PC-3 (cell line): ENCODE data around the gene ARMH4. TPM values are rescaled to one million over a fixed set of nuclear protein-coding genes. Genes with fewer than 3 reads are reported as not detected.

Source experiments
- ATAC-seq: fragments of 200-7000 bp; cut with Tn5 transposase; 2 replicates; pipeline ENCODE4 v1.9.1; 2020; ENCODE audit warnings: mild to moderate bottlenecking, moderate library complexity
- BruUV-seq: library from RNA; stranded (reverse); fragments of 400-500 nt; replicated peaks from 2 replicates; lab custom pipeline; 2021; lab: Mats Ljungman, UMichigan
- CTCF ChIA-PET: fragments of 300-600 bp; sonication (Branson Sonifier 250); formaldehyde crosslinking; loops from one replicate; lab custom pipeline; 2022; ENCODE audit warnings: antibody characterized with exemption; lab: Charles Lee
- POLR2A ChIA-PET: fragments of 300-600 bp; sonication (Branson Sonifier 250); formaldehyde crosslinking; loops from one replicate; lab custom pipeline; 2022; ENCODE audit warnings: antibody characterized with exemption; ENCODE audit not compliant: unreplicated experiment; lab: Charles Lee
- DNase-seq: peaks from one replicate; pipeline ENCODE4 v3.0.0-alpha.2; 2015
- H2AFZ ChIP-seq: fragments of 300-600 bp; sonication (generic); 2 replicates; pipeline ENCODE4 v1.6.0; 2016; ENCODE audit warnings: antibody characterized with exemption, low read length
- H3F3A ChIP-seq: fragments of 300-600 bp; sonication (generic); one replicate; pipeline ENCODE4 v1.6.0; 2017; ENCODE audit warnings: antibody characterized with exemption, low read length, control low read depth, mild to moderate bottlenecking; ENCODE audit not compliant: unreplicated experiment
- H3K27ac ChIP-seq: fragments of 300-600 bp; sonication (generic); 2 replicates; pipeline ENCODE4 v1.5.1; 2016; ENCODE audit warnings: mild to moderate bottlenecking, low read length
- H3K27me3 ChIP-seq: fragments of 300-600 bp; sonication (generic); 2 replicates; pipeline ENCODE4 v1.6.1; 2016; ENCODE audit warnings: low read length, mixed read lengths
- H3K36me3 ChIP-seq: fragments of 300-600 bp; sonication (generic); 2 replicates; pipeline ENCODE4 v1.6.1; 2016; ENCODE audit warnings: low read depth, mixed run types, low read length, mixed read lengths
- H3K4me1 ChIP-seq: fragments of 300-600 bp; sonication (generic); 2 replicates; pipeline ENCODE4 v1.5.1; 2016; ENCODE audit warnings: low read length; ENCODE audit not compliant: insufficient read depth
- H3K4me2 ChIP-seq: fragments of 300-600 bp; sonication (generic); 2 replicates; pipeline ENCODE4 v1.6.0; 2016; ENCODE audit warnings: low read length
- H3K4me3 ChIP-seq: fragments of 300-600 bp; sonication (generic); 2 replicates; pipeline ENCODE4 v1.5.1; 2016; ENCODE audit warnings: mild to moderate bottlenecking, low read length, mixed read lengths
- H3K79me2 ChIP-seq: fragments of 300-600 bp; sonication (generic); 2 replicates; pipeline ENCODE4 v1.6.1; 2017; ENCODE audit warnings: low read length, mixed read lengths
- H3K9ac ChIP-seq: fragments of 300-600 bp; sonication (generic); 2 replicates; pipeline ENCODE4 v1.6.0; 2016; ENCODE audit warnings: mild to moderate bottlenecking, low read length
- H3K9me2 ChIP-seq: fragments of 300-600 bp; sonication (generic); replicated peaks from 2 replicates; pipeline ENCODE4 v1.6.1; 2016; ENCODE audit warnings: mixed run types, low read length, mixed read lengths
- H3K9me3 ChIP-seq: fragments of 300-600 bp; sonication (generic); 2 replicates; pipeline ENCODE4 v1.6.1; 2016; ENCODE audit warnings: low read length, mixed read lengths
- H4K20me1 ChIP-seq: fragments of 300-600 bp; sonication (generic); 2 replicates; pipeline ENCODE4 v1.6.1; 2016; ENCODE audit warnings: low read length, mixed read lengths
- EZH2 ChIP-seq: fragments of 300-600 bp; sonication (generic); IDR thresholded peaks from one replicate; pipeline ENCODE4 v1.6.1; 2017; ENCODE audit warnings: antibody characterized with exemption, mild to moderate bottlenecking, low read length; ENCODE audit not compliant: unreplicated experiment
- EZH2phosphoT487 ChIP-seq: fragments of 300-600 bp; sonication (generic); IDR thresholded peaks from 2 replicates; pipeline ENCODE4 v1.6.1; 2018; ENCODE audit warnings: mild to moderate bottlenecking, antibody characterized with exemption, low read length, borderline replicate concordance
- intact Hi-C: fragments of 100-400 bp; cut with micrococcal nuclease; formaldehyde crosslinking; loops from 2 replicates; pipeline ENCODE4 v1.9.0; 2023
- total RNA-seq: library from RNA; depleted of rRNA; stranded (reverse); fragments of >200 nt; gene quantifications from 2 replicates; pipeline ENCODE4 v1.2.3, GENCODE V29; 2014
- TF ChIP-seq, protein P1 (sequence below): fragments of 300-600 bp; sonication (generic); conservative IDR thresholded peaks from 2 replicates; pipeline ENCODE4 v1.5.1; 2017; ENCODE audit warnings: antibody characterized with exemption, low read depth, mild to moderate bottlenecking, low read length

Gene ARMH4
- total RNA-seq, 1 experiment from 2014 or later = 2.6 TPM

- intact Hi-C loops = loop anchor here (5.0 to 10.0 kb wide), 2 partner anchors 361 to 638 kb away; no protein-coding TSS in a partner anchor
- BruUV-seq = no TSS peak
- TF ChIP-seq EZH2 (no peak), EZH2phosphoT487 (no peak)
- TF ChIP-seq, protein P1, sequence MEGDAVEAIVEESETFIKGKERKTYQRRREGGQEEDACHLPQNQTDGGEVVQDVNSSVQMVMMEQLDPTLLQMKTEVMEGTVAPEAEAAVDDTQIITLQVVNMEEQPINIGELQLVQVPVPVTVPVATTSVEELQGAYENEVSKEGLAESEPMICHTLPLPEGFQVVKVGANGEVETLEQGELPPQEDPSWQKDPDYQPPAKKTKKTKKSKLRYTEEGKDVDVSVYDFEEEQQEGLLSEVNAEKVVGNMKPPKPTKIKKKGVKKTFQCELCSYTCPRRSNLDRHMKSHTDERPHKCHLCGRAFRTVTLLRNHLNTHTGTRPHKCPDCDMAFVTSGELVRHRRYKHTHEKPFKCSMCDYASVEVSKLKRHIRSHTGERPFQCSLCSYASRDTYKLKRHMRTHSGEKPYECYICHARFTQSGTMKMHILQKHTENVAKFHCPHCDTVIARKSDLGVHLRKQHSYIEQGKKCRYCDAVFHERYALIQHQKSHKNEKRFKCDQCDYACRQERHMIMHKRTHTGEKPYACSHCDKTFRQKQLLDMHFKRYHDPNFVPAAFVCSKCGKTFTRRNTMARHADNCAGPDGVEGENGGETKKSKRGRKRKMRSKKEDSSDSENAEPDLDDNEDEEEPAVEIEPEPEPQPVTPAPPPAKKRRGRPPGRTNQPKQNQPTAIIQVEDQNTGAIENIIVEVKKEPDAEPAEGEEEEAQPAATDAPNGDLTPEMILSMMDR = no peak
- ATAC-seq = no peak
- POLR2A ChIA-PET = interaction anchor here (0.6 to 1.0 kb wide), 2 partner anchors 12 to 192 kb away, joined by 3 to 5 read pairs; partner anchors contain the start of gene ARID4A
- H3K9me2 ChIP-seq = no peaks in the 10 kb centered on the region
- no peak for DNase-seq
- peaks cover 14% of the 10 kb centered on the region; the same call in 1 of the 2 replicates for H3K27me3 ChIP-seq
- 0 out of 2 replicates have a peak overlapping the region, but pooled peaks have one; percentile 1 for H3K27ac ChIP-seq
- H3K4me3 ChIP-seq = no peak overlapping the region
- H3K9ac ChIP-seq = no peak overlapping the region
- no peak overlapping the region for H2AFZ ChIP-seq
- peaks cover 6% of the 10 kb centered on the region for H3F3A ChIP-seq
- no peaks in the 10 kb centered on the region for H4K20me1 ChIP-seq
- H3K4me2 ChIP-seq = peak overlapping the region; percentile 37; the same call in 1 of the 2 replicates
- H3K36me3 ChIP-seq = no peaks in the 10 kb centered on the region
- no peaks in the 10 kb centered on the region for H3K9me3 ChIP-seq
- CTCF ChIA-PET = interaction anchor here (0.6 to 0.9 kb wide), 4 partner anchors 33 to 62 kb away, joined by 3 to 4 read pairs (median 4); no protein-coding TSS in a partner anchor
- peaks cover 45% of the 10 kb centered on the region for H3K4me1 ChIP-seq
- no peaks in the 10 kb centered on the region for H3K79me2 ChIP-seq
These were observed 45.6 kb downstream of the ARMH4 start for GRCh38 chr14:58106446-58106845.

DNA sequence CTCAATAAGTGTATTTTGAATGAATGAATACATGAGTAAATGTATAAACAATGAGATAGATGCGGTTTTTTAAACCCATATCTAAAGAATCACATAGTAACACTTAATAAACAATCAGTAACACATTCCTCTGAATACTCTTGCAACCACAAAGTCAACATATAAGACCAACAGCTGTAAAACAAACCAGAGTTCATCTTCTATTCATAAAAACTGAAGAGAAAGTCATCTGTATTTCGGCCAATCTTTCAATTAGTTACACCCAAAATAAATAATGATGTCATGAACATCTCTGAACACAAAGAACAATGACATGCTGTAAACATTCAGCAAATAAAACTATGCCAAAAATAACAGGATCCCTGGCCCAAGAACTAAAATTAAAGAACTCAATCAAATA is 47.2 kb downstream of the ARMH4 start:
- DNase-seq (peak; percentile 100), ATAC-seq (peak; percentile 87)
- intact Hi-C loops = loop anchor here (1.0 to 10.0 kb wide), 5 partner anchors 13 to 640 kb away; partner anchors contain the start of gene ARID4A
- no peak for TF ChIP-seq EZH2phosphoT487
- TF ChIP-seq EZH2 = no peak
- TF ChIP-seq, protein P1 = no peak
- Histone ChIP-seq H3K36me3 (no peaks in the 10 kb centered on the region), H3K4me3 (no peak overlapping the region), H2AFZ (no peak overlapping the region), H3K9ac (no peak overlapping the region), H3K27me3 (peaks cover 14% of the 10 kb centered on the region; the same call in 1 of the 2 replicates), H3K79me2 (no peaks in the 10 kb centered on the region), H3K9me2 (no peaks in the 10 kb centered on the region), H4K20me1 (no peaks in the 10 kb centered on the region), H3F3A (peaks cover 6% of the 10 kb centered on the region), H3K27ac (peak overlapping the region; percentile 71), H3K9me3 (no peaks in the 10 kb centered on the region), H3K4me1 (peaks cover 54% of the 10 kb centered on the region), H3K4me2 (peak overlapping the region; percentile 45)
- POLR2A ChIA-PET = interaction anchor here (0.6 to 1.0 kb wide), 3 partner anchors 92 to 266 kb away, joined by 3 to 8 read pairs (median 3); partner anchors contain the start of gene ARID4A
- no TSS peak for BruUV-seq
- CTCF ChIA-PET = no interaction called here
